Activated CD8-positive, alpha-beta T cell treated with anti-CD3 and anti-CD28 coated beads for 36 hours (primary cell): ENCODE data around the gene TSR1. TPM values are rescaled to one million over a fixed set of nuclear protein-coding genes. Genes with fewer than 3 reads are reported as not detected.
"Not testable (repeated sequence)": the region's sequence is repeated elsewhere in the genome, so short reads cannot be mapped to it uniquely, and the experiment has no call there.

Source experiments
- ATAC-seq: fragments of 200-7000 bp; cut with Tn5 transposase; one replicate; pipeline ENCODE4 v1.10.0; 2021; ENCODE audit warnings: mild to moderate bottlenecking, moderate library complexity
- CTCF ChIA-PET: fragments of 350-600 bp; sonication (Branson Sonifier 250); formaldehyde crosslinking; loops from one replicate; lab custom pipeline; 2021; ENCODE audit warnings: antibody characterized with exemption; lab: Charles Lee
- POLR2A ChIA-PET: fragments of 350-600 bp; sonication (Branson Sonifier 250); formaldehyde crosslinking; loops from one replicate; lab custom pipeline; 2021; ENCODE audit warnings: antibody characterized with exemption; lab: Charles Lee
- DNase-seq: peaks from one replicate; pipeline ENCODE4 v3.0.0-alpha.2; 2020
- H3K27ac Mint-ChIP-seq: one replicate; pipeline ENCODE4 v1.8.0; 2021; ENCODE audit warnings: mild to moderate bottlenecking, mixed read lengths
- H3K27me3 Mint-ChIP-seq: one replicate; pipeline ENCODE4 v1.8.0; 2021; ENCODE audit warnings: mixed read lengths
- H3K36me3 Mint-ChIP-seq: one replicate; pipeline ENCODE4 v1.8.0; 2021; ENCODE audit warnings: low read depth, mixed read lengths
- H3K4me1 Mint-ChIP-seq: one replicate; pipeline ENCODE4 v1.8.0; 2021; ENCODE audit warnings: low read depth, mixed read lengths
- H3K4me3 Mint-ChIP-seq: one replicate; pipeline ENCODE4 v1.8.0; 2021; ENCODE audit warnings: mild to moderate bottlenecking, moderate library complexity, mixed read lengths
- H3K9me3 Mint-ChIP-seq: one replicate; pipeline ENCODE4 v1.8.0; 2021; ENCODE audit warnings: mixed read lengths
- intact Hi-C: fragments of 100-400 bp; cut with micrococcal nuclease; formaldehyde crosslinking; loops from one replicate; pipeline ENCODE4 v1.10.0; 2022
- total RNA-seq, 2 experiments: library from RNA; stranded (reverse); gene quantifications; one replicate each; pipeline ENCODE4 v1.2.3, GENCODE V29; 2021
- TF ChIP-seq, protein P1 (sequence below): fragments of 200-600 bp; IDR thresholded peaks from one replicate; pipeline ENCODE4 v1.8.0; 2022; ENCODE audit warnings: antibody characterized with exemption, mild to moderate bottlenecking

TSR1 gene
- total RNA-seq, 2 experiments from 2014 or later, result 75.8 to 79.4 TPM

DNA sequence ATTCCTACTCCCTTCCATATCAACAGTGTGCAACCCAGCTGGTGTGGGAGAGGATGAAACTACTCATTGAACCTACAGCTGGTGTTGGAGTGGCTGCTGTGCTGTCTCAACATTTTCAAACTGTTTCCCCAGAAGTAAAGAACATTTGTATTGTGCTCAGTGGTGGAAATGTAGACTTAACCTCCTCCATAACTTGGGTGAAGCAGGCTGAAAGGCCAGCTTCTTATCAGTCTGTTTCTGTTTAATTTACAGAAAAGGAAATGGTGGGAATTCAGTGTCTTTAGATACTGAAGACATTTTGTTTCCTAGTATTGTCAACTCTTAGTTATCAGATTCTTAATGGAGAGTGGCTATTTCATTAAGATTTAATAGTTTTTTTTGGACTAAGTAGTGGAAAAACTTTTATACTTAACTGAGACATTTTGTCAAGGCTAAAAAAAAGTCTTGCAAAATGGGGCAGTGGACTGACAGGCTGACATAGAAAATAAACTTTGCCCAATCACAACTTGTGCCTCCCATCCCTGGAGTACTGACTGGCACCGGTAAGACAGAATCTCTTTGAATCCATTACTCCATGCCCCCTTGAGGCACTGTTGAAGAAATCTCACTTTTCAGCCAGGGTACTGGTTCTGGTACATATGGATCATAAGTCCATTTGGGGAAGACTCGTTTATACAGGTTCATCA is 12.5 kb downstream of the TSR1 start:
- H3K27me3 Mint-ChIP-seq, result no peaks in the 10 kb centered on the region
- ChIA-PET CTCF (interaction anchor here (0.7 kb wide), 1 partner anchor 79 kb away, joined by 3 read pairs; no protein-coding TSS in a partner anchor), POLR2A (interaction anchor here (1.5 to 9.0 kb wide), 3 partner anchors 10 to 16 kb away, joined by 3 to 114 read pairs (median 6); partner anchors contain the start of genes SGSM2 and TSR1)
- TF ChIP-seq, protein P1, sequence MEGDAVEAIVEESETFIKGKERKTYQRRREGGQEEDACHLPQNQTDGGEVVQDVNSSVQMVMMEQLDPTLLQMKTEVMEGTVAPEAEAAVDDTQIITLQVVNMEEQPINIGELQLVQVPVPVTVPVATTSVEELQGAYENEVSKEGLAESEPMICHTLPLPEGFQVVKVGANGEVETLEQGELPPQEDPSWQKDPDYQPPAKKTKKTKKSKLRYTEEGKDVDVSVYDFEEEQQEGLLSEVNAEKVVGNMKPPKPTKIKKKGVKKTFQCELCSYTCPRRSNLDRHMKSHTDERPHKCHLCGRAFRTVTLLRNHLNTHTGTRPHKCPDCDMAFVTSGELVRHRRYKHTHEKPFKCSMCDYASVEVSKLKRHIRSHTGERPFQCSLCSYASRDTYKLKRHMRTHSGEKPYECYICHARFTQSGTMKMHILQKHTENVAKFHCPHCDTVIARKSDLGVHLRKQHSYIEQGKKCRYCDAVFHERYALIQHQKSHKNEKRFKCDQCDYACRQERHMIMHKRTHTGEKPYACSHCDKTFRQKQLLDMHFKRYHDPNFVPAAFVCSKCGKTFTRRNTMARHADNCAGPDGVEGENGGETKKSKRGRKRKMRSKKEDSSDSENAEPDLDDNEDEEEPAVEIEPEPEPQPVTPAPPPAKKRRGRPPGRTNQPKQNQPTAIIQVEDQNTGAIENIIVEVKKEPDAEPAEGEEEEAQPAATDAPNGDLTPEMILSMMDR, result no peak
- H3K9me3 Mint-ChIP-seq, result no peaks in the 10 kb centered on the region
- H3K27ac Mint-ChIP-seq, result no peak overlapping the region
- peaks cover 55% of the 10 kb centered on the region for H3K36me3 Mint-ChIP-seq
- peaks cover 3% of the 10 kb centered on the region for H3K4me1 Mint-ChIP-seq
- H3K4me3 Mint-ChIP-seq, result no peak overlapping the region
- ATAC-seq (no peak), DNase-seq (no peak)
- intact Hi-C loops, result no loop called here

DNA sequence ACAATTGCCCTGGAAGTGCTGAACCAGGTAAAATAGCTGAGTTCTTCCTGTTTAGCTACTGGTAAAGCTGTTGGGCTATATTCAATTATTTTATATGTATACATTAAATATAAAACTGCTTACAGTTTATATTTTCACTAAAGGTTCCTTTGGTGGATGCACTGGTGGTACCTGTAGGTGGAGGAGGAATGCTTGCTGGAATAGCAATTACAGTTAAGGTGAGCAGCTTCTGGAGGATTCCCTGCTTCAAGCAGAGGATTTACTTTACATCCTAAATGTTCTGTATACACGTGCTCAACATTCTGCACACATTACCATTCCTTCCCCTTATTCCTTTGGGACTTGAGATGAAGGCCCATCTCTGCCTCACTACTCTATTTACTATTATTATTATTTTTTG is 14.9 kb downstream of the TSR1 start:
- ChIA-PET CTCF (interaction anchor here (0.7 to 1.0 kb wide), 3 partner anchors 10 to 95 kb away, joined by 3 to 5 read pairs (median 4); partner anchors contain the start of gene SGSM2), POLR2A (interaction anchor here (0.9 to 9.0 kb wide), 4 partner anchors 12 to 61 kb away, joined by 3 to 114 read pairs (median 3); partner anchors contain the start of genes SGSM2, SMG6, SRR and TSR1)
- Mint-ChIP-seq H3K27ac (no peak overlapping the region), H3K4me1 (peaks cover 3% of the 10 kb centered on the region), H3K9me3 (no peaks in the 10 kb centered on the region), H3K36me3 (peaks cover 47% of the 10 kb centered on the region), H3K4me3 (no peak overlapping the region), H3K27me3 (no peaks in the 10 kb centered on the region)
- intact Hi-C loops, result no loop called here
- ATAC-seq (no peak), DNase-seq (no peak)
- TF ChIP-seq, protein P1, result no peak

DNA sequence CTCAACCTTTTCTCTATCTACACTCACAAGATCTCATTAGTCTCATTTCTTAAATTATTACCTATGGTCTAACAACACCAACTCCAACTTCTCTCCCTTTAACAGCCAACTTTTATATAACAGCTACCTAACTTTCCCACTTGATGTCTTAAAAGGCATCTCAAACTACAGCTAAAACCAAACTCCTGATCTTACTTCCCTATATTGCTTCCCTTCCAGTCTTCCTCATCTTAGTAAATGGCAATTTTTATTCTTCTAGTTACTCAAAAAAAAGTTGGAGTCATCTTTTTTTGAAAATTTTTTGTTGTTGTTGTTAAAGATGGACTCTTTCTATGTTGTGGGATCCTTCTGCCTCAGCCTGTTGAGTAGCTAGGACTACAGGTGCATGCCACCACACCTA is 17.2 kb downstream of the TSR1 start:
- Mint-ChIP-seq H3K36me3 (peaks cover 31% of the 10 kb centered on the region), H3K27ac (no peak overlapping the region), H3K9me3 (no peaks in the 10 kb centered on the region), H3K4me3 (no peak overlapping the region), H3K27me3 (no peaks in the 10 kb centered on the region), H3K4me1 (no peaks in the 10 kb centered on the region)
- DNase-seq, result no peak
- ChIA-PET CTCF (no interaction called here), POLR2A (interaction anchor here (1.3 to 9.0 kb wide), 2 partner anchors 11 to 15 kb away, joined by 3 to 114 read pairs; partner anchors contain the start of genes SGSM2 and TSR1)
- no peak for ATAC-seq
- TF ChIP-seq, protein P1, result no peak
- intact Hi-C loops, result no loop called here

DNA sequence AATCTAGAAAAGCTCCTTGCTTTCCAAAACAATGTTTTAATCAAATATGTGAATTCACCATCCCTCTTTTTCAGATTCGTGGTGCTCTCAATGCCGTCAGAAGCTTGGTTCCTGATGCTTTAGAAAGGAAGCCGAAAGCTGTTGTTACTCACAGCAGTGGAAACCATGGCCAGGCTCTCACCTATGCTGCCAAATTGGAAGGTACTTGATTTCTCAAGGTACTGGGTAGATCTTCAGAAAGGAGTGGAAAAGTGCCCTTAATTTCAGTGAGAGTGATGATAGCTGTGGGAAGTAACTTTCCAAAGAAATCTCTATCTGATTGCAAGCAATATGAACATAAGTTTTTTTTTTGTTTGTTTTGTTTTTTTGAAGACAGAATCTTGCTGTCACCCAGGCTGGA is 18.5 kb downstream of the TSR1 start:
- intact Hi-C loops, result no loop called here
- H3K36me3 Mint-ChIP-seq, result peaks cover 18% of the 10 kb centered on the region
- ATAC-seq, result no peak
- ChIA-PET CTCF (no interaction called here), POLR2A (interaction anchor here (0.6 to 9.0 kb wide), 3 partner anchors 14 to 30 kb away, joined by 3 to 114 read pairs (median 4); partner anchors contain the start of genes SGSM2, SMG6, SRR and TSR1)
- no peaks in the 10 kb centered on the region for H3K9me3 Mint-ChIP-seq
- no peak overlapping the region for H3K27ac Mint-ChIP-seq
- H3K4me3 Mint-ChIP-seq, result no peak overlapping the region
- H3K4me1 Mint-ChIP-seq, result no peaks in the 10 kb centered on the region
- TF ChIP-seq, protein P1, result no peak
- H3K27me3 Mint-ChIP-seq, result no peaks in the 10 kb centered on the region
- no peak for DNase-seq

DNA sequence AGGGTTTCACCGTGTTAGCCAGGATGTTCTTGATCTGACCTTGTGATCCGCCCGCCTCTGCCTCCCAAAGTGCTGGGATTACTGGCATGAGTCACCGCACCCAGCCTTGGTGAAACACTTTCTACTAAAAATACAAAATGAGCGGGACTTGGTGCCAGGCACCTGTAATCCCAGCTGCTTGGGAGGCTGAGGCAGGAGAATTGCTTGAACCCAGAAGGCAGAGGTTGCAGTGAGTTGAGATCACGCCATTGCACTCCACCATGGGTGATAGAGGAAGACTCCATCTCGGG is 19.4 kb downstream of the TSR1 start:
- H3K9me3 Mint-ChIP-seq, H3K4me1 Mint-ChIP-seq, DNase-seq, intact Hi-C loops, H3K27ac Mint-ChIP-seq, H3K4me3 Mint-ChIP-seq, ATAC-seq, CTCF ChIA-PET, H3K27me3 Mint-ChIP-seq: not testable (repeated sequence)
- H3K36me3 Mint-ChIP-seq, result peaks cover 12% of the 10 kb centered on the region
- POLR2A ChIA-PET, result interaction anchor here (9.0 kb wide), 1 partner anchor 17 kb away, joined by 114 read pairs; the partner anchor contains the start of genes SGSM2 and TSR1
